ENCODE results near the gene RIPK4.
"Not testable (repeated sequence)": the region's sequence is repeated elsewhere in the genome, so short reads cannot be mapped to it uniquely, and the experiment has no call there.

Gene RIPK4

GRCh38 chr21:41794600-41794999 lies 27.7 kb upstream of the RIPK4 start:
- no peak for DNase-seq

DNA sequence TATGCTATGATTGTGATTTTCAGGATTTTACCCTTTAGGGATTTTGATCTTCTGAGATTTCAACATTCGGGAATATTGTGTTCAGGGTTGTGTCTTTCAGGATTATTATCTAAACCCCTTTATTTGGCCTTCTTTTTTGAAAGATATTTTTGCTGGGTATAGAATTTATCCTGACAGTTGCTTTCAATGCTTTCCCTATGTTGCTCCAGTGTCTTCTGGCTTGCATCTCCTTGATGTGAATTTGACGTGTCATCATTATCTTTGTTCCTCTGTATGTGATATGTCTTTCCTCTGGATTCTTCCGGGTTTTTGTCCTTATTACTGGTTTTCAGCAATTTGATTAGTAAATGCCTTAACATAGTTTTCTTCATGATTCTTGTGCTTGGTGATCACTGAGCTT lies 25.9 kb upstream of the RIPK4 start:
- no peak for DNase-seq

DNA sequence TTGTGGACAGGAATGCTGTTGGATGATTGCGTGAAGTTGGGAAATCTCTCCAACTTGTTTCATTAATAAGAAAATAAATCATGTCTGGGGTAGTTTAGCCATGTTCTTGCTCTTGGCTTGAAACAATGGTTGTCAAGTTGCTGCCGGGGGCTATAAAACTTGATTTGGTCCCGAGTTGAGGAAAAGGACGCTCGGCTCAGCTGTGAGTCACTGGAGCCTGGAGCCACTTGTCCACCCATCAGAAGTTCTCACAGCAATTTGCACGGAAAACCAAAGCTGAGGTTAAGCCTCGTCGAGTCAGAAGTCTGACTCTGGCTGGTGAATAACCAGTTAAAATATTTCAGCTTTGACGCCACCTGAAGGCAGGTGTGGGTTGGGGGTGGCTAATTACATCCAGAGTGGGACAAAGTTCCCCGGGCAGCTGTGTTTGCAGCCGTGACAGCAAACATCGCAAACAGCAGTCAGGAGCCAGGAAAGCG lies 19.7 kb upstream of the RIPK4 start:
- DNase-seq: no peak

- DNase-seq: not testable (repeated sequence)
These were observed 18.4 kb upstream of the RIPK4 start for GRCh38 chr21:41785262-41785661.

DNA sequence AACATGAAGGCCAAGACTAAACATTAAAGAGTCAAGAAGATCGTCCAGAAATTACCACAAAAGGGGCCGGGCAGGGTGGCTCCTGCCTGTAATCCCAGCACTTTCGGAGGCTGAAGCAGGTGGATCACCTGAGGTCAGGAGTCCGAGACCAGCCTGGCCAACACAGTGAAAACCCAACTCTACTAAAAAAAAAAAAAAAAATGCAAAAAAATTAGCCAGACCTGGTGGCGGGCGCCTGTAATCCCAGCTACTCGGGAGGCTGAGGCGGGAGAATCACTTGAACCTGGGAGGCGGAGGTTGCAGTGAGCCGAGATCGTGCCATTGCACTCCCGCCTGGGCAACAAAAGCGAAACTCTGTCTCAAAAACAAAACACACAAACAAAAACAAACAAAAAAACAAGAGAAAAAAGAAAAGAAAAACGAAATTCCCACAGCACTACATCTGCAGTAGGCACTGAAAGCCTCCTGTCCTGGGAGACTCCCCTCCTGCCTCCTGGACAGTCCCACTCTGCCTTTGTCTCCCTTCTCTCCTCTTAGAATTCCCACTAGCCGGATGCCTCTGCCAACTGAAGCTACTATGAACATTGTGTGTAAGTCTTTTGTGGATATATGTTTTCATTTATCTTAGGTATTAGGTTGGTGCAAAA lies 17.7 kb upstream of the RIPK4 start:
- no peak for DNase-seq

DNA sequence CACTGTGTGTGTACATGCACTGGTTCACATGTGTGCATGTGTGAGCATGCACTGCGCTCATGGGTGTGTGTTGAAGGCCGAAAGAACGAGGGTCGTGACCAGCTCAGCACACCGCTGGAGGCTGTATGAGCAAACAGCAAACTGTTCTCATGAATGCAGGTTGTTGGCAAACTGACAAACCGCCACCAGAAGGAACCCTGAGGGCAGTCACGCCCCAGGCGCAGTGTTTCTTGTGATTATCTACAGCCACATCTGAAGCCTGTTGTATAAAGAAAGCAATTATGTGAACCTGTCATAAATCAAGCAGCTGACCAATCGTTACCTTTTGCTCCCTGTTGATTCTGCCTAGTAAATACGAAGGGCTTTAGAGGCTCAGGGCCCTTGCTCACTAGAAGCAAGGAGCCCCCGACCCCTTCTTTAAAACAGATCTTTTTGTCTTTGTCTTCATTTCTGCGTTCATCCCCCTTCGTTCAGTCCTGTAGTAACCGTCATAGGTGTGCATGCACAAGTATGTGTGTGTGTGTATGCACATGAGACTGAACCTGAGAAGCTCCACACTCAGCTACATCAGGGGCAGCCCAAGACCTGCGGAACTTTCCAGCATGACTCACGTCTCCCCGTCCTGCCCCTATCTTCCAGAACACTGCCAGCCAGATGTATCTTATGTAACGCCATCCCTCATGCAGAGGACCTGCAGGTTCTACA lies 16.8 kb upstream of the RIPK4 start:
- DNase-seq: no peak

- DNase-seq: no peak
These were observed 14.2 kb upstream of the RIPK4 start for GRCh38 chr21:41781050-41781410.

- no peak for DNase-seq
These were observed 13.6 kb upstream of the RIPK4 start for GRCh38 chr21:41780337-41781049.

DNA sequence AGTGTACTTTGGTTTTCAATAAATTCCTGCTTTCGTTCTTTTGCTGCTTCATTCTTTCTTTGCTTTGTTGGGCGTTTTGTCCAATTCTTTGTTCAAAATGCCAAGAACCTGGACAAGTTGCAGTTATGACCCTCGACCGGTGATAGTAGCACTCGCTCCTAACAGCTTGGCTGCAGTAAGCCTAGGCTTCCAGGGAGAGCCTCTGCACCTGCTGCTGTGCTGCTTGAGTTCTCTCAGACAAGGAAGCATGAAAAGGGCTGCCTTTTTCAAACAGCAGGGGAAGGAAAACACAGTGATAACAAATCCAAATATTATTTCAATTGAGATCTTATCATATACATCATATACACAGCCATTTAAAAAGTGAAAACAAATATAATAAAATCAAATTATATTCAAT lies 12.8 kb upstream of the RIPK4 start:
- no peak for DNase-seq

DNA sequence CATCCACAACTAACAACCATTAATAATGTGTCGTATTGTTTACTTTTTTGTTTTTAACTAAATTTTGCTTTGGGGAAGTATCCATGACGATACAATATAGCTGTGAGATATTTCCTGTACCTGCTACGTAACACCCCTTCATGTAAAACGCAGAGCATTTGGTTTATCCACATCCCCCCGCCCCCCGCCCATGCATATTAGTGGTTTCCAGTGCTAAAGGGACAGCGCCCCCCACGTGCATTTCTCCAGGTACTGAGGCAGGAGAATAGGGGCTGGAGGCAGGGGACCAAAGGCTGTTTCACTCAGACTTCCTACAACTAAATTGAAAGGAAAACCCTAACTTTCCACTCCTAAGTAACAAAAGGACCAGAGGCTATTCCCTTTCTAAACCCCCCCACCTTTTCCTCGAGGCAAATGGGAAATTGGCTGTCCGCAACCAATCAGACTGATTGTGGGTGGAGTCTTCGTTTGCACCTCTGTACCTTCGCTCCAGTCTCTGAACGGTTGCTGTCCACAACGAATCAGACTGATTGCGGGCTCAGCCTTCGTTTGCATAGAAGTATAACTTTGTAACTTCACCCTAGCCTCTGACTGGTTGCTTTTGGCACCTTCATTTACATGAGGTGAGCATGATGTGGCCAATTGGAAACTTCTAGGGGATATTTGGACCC lies 12.2 kb upstream of the RIPK4 start:
- DNase-seq: no peak

GRCh38 chr21:41777951-41778815 lies 11.3 kb upstream of the RIPK4 start:
- peak in 1 of 2 donors; percentile 47 for DNase-seq

DNA sequence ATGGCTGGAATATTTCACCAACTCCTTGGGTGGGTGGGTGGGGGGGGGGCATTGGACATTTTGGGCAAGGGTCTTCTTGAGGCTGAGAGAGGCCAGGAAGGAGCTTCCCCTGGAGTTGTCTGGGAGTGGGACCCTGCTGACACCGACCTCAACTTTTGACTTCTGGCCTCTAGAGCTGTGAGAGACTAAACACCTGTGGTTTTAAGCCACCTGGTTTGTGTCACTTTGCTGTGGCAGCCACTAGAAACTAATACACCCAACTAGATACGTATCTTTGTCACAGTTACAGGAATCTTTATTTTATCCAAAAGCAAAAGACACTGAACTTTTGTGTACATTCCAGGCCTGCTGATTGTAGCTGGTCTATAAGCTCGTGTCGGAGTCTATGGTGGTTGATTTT lies 9.9 kb upstream of the RIPK4 start:
- DNase-seq: no peak

DNA sequence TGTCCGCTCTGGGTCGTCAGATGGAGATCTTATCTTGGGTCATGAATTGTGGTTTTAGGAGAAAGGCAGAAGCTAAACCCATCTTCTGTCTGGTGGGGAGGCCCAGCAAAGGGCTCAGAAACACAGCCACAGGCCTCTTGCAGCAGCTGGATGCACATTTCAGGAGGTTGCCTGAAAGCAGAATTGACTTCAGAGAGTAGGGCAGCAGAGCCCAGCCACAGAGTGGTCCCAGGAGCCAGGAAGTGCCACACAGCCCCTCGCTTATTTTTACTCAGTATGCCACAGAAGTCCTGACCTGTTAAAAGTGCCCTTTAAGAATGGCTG lies 8.3 kb upstream of the RIPK4 start:
- no peak for DNase-seq

DNA sequence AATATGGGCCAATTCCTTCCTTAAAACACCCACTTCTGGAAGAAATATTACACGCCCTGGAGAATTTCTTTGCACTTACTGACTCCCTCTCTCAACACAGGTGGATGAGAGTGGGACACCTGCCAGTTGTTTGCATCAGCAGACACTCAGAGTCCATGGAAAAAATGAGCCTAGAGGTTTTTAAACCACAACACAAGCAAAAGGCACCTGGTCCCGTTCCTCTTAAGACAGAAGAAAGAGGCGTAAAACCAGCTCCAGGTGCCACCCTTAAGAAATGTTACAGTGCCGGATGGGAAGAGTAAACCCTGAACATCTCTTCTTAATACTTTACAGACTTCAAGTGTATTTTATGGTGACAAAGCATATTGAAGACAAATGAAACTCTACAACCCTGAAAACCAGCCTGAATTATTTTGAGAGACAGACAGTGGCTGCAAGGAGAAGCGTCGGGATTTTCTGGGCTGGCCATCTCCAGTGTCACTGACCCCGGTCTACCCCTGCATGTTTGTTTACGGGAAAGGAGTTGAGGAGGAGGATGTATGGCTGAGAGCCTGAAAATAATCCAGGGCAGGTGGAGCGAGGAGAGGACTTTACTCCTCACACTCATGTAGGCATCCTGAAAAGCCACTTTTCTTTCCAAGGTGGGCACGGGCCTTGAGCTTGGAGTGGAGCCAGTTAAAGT lies 7.8 kb upstream of the RIPK4 start:
- no peak for DNase-seq

- no peak for DNase-seq
These were observed 5.7 kb upstream of the RIPK4 start for GRCh38 chr21:41772351-41773080.

GRCh38 chr21:41771625-41771945 lies 4.7 kb upstream of the RIPK4 start:
- no peak for DNase-seq

GRCh38 chr21:41770901-41771624 lies 4.2 kb upstream of the RIPK4 start:
- no peak for DNase-seq

- no peak for DNase-seq
These were observed 3.1 kb upstream of the RIPK4 start for GRCh38 chr21:41769933-41770332.

DNA sequence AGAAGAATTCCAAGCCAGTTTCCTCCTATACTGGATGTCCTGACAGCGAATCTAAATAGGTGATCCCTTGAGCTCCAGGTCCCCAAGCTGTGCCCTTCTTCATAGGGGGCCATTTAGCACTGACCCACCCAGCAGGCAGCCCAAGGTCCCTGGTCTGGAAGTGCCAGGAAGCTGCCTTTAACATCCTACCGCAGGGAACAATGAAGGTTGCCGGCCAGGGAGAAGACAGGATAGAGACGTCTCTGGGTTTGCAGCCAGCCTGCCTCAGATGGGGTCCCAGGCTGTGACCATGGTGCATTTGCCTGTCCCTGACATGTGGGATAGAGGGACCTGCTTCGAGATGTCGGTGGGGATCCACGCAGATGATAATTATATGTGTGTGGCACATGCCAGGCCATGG lies 2.7 kb upstream of the RIPK4 start:
- DNase-seq: no peak

DNA sequence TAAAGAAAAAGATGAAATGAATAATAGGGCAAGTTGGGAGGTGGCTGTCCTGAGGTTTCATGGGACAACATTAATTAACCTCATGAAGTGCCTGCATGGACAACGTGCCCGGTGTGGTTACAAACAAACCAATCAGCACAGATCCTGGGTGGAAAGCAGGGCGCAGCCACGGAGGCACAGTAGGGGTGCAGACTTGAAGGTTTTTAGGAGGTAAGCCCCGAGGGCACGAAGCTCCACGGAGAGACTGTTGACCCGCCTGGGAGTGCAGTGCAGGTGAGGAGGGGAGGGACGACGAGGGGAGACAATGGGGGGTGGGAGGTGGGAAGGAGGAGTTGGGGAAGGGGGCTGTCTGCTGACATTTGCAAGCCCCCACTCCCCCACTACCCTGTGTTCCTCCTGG lies 2.3 kb upstream of the RIPK4 start:
- DNase-seq: no peak

All from stimulated activated CD4-positive, alpha-beta T cell treated with anti-CD3 and anti-CD28 coated beads, Interleukin-2, amount 100 ng/mL, for 24 hours (primary cell).